ENCODE data around the gene PRRT4.

PRRT4 gene
- total RNA-seq = 0 to 0.36 (median 0.24) reads per million in 9 experiments

DNA sequence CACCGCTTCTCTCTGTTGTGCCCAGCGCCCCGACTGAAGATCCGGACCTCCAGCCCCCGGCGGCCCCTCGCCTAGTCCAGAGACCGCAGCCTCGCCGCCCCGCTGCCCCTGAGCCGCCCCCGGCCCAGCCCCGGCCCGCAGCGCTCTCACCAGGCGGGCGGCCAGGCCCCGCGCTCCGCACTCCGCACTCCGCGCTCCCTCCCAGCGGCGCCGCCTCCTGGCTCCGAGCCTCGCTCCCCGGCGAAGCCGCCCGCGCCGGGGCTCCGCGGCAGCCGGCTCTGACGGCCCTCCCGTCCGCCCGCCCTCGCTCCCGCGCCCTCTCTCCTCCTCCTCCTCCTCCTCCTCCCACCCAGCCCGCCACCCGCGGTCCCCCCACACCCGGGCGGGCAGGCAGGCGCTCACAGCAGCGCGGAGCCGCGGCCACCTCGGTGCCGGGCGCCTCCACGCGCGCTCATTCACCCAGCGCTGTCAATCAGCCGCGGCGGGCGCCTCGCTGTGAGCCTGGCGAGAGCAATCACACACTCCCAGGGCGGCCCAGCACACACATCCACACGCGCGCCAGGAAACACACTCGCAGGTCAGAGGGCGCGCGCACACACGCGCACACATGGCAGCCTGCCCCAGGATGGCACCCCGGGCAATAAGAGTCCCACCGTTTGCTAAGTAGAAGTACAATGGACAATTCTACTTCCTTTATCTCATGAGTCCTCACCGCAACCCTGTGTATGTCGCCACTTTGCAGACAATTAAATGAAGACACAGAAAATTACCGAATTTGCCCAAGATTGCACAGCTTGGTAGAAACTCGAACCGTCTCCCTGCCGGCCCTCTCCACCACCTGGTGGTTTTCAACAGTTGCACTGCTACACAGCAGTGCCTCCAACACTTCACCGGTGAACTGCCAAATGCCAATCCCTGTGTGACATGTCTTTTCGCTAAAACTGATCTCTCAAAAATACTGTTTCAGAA, at the start of gene PRRT4:
PRRT4 (minus strand) TSS at position 280 of the 969 bp plus-strand sequence.
- Mint-ChIP-seq H3K27me3 (peaks cover 47 to 86% of the 10 kb centered on the region in 2 donors), H3K4me3 (peak within 1 kb of the TSS; percentile 90 to 96), H3K9me3 (no peaks in the 10 kb centered on the region), H3K36me3 (ENCODE audit: insufficient read depth) (no peaks in the 10 kb centered on the region), H3K4me1 (ENCODE audit: low read depth in 2 of 2) (peaks cover 11 to 18% of the 10 kb centered on the region in 2 donors), H3K27ac (peak within 1 kb of the TSS; percentile 33 to 77)
- ATAC-seq (replicated peaks) (peak; percentile 82), DNase-seq (peak; percentile 21 to 42 (median 31))

GRCh38 chr7:128410451-128410753, 48.9 kb upstream of the PRRT4 start:
- peaks cover 4% of the 10 kb centered on the region for H3K36me3 Mint-ChIP-seq (ENCODE audit: insufficient read depth)
- DNase-seq (no peak), ATAC-seq (replicated peaks) (no peak)
- H3K27me3 Mint-ChIP-seq = no peaks in the 10 kb centered on the region
- peak overlapping the region; percentile 88 to 89 for H3K4me3 Mint-ChIP-seq
- peaks cover 24 to 26% of the 10 kb centered on the region in 2 donors for H3K4me1 Mint-ChIP-seq (ENCODE audit: low read depth in 2 of 2)
- H3K9me3 Mint-ChIP-seq = no peaks in the 10 kb centered on the region
- peak overlapping the region; percentile 79 to 86 for H3K27ac Mint-ChIP-seq

- Mint-ChIP-seq H3K27ac (peak within 1 kb of the TSS; percentile 86 to 91), H3K27me3 (no peaks in the 10 kb centered on the region)
- DNase-seq = peak; percentile 71 to 80 (median 79)
These were observed 48.3 kb upstream of the PRRT4 start, which contains the start of gene IMPDH1 for GRCh38 chr7:128409596-128410450. TSS of gene IMPDH1 (minus strand) at chr7:128409982. CDS start at chr7:128409901, 81 bp downstream.

GRCh38 chr7:128408709-128409595, 47.5 kb upstream of the PRRT4 start:
- Mint-ChIP-seq H3K27ac (peak overlapping the region; percentile 81 to 91), H3K9me3 (no peaks in the 10 kb centered on the region), H3K4me3 (peak overlapping the region; percentile 88 to 89), H3K27me3 (no peaks in the 10 kb centered on the region), H3K4me1 (ENCODE audit: low read depth in 2 of 2) (peaks cover 29 to 36% of the 10 kb centered on the region in 2 donors), H3K36me3 (ENCODE audit: insufficient read depth) (peaks cover 4% of the 10 kb centered on the region)
- no peak for DNase-seq
- ATAC-seq (replicated peaks) = no peak

More at GRCh38 chr7:128409596-128410450, 48.3 kb upstream of the PRRT4 start, which contains the start of gene IMPDH1:
- H3K36me3 Mint-ChIP-seq (ENCODE audit: insufficient read depth) = peaks cover 4% of the 10 kb centered on the region
- peaks cover 24 to 29% of the 10 kb centered on the region in 2 donors for H3K4me1 Mint-ChIP-seq (ENCODE audit: low read depth in 2 of 2)
- ATAC-seq (replicated peaks) = peak; percentile 77
- H3K9me3 Mint-ChIP-seq = no peaks in the 10 kb centered on the region
- H3K4me3 Mint-ChIP-seq = peak within 1 kb of the TSS; percentile 88 to 89

DNA sequence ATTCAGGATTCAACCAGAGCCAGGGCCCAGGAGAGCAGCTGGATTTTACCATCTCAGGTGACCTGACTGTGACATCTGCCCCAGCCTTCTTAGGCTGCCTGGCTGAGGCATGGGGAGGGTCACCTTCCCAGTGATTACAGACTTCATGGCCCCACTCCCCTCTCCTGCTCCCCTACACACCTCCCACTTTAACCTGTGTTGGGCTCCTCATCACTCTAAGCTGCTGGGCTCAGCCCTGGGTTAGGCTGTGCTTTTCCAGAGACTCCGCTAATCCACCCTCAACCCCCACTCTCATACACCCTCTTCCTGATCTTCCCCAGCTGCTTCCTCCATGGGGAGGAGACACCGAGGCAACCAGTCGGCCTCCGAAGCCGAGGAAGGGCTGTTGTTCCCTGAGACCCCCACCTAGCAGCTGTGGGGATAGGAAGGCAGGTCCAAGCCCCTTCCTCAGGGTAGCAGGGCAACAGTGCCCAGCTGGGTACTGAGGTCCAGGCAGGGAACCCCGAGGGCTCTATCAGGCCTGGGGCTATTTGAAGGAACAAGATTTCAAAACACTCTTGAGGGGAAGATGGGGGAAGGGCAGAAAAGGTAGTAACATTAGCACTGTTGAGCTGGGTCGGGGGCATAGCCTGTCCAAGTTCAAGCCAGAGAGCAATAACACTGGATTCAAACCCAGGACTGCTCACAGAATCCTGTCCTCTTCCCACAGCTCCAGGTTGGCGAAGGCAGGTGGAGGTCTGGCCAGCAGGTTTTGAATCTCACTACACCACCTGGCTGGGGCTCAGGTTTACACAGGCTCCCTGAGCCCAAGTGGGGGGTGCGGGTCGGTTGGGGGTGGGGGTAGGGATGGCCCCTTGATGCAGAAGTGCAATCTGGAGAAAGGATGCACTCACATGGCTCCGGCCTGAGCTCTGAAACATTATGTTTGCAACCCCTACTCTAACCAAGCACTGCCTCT, 46.5 kb upstream of the PRRT4 start:
- H3K27ac Mint-ChIP-seq = peak overlapping the region; percentile 30 to 91

GRCh38 chr7:128407233-128407589, 45.7 kb upstream of the PRRT4 start:
- H3K4me3 Mint-ChIP-seq = peak overlapping the region; percentile 86 to 87
- peak overlapping the region; percentile 87 to 90 for H3K27ac Mint-ChIP-seq
- DNase-seq (no peak), ATAC-seq (replicated peaks) (no peak)
- H3K36me3 Mint-ChIP-seq (ENCODE audit: insufficient read depth) = peaks cover 12% of the 10 kb centered on the region
- no peaks in the 10 kb centered on the region for H3K27me3 Mint-ChIP-seq
- peaks cover 29 to 42% of the 10 kb centered on the region in 2 donors for H3K4me1 Mint-ChIP-seq (ENCODE audit: low read depth in 2 of 2)
- H3K9me3 Mint-ChIP-seq = no peaks in the 10 kb centered on the region

More for the DNA sequence above, 46.5 kb upstream of the PRRT4 start:
- Mint-ChIP-seq H3K4me1 (ENCODE audit: low read depth in 2 of 2) (peaks cover 29 to 42% of the 10 kb centered on the region in 2 donors), H3K9me3 (no peaks in the 10 kb centered on the region), H3K36me3 (ENCODE audit: insufficient read depth) (peaks cover 5% of the 10 kb centered on the region), H3K27me3 (no peaks in the 10 kb centered on the region), H3K4me3 (peak overlapping the region; percentile 18 to 88)
- ATAC-seq (replicated peaks) = no peak
- no peak for DNase-seq

DNA sequence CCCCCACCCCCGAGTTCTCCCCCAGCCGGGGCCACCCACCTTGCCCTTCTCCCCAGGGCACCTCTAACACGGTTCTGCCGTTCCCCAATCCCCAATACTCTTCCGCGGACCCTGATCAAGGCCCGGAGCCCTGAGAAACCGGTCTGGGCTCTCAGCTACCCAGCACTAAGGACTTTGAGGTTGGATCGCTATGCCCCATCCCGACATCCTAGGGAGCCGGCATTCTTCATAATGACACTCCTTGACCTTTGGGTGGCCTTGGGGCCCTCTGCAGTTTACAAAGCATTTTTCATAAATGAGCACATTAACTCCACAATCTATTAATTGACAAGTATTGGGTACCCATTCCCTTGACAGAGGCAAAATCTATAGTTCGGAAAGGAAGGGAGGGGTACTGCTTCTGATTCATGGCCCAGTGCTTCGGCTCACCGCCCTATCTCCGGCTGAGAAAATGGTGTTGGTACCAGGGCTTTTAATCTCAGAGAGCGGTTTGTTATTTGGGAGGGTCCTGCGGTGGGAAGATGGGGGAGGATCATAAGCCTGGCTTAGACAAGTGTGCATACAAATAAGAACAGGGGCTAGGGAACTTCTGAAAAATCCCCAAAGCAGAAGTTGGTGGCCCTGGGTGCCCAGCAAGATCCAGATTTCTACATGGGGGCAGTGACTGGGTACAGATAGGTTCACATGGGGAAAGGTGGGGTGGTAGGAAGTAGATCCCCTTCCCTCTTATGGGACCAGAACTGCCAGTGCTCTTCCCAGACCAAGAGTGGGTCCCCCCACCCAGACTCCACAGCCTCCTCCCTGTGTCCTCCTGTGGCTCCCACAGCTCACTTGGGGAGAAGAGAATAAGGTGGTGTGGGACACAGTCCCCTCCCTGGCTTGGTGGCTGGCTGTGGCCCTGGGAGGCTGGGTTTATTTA, 45.1 kb upstream of the PRRT4 start:
- Mint-ChIP-seq H3K36me3 (ENCODE audit: insufficient read depth) (peaks cover 16% of the 10 kb centered on the region), H3K4me3 (peak overlapping the region; percentile 86 to 87), H3K4me1 (ENCODE audit: low read depth in 2 of 2) (peaks cover 29 to 42% of the 10 kb centered on the region in 2 donors), H3K27me3 (no peaks in the 10 kb centered on the region), H3K27ac (peak overlapping the region; percentile 87 to 90), H3K9me3 (no peaks in the 10 kb centered on the region)
- DNase-seq (no peak), ATAC-seq (replicated peaks) (no peak)

- peak in 2 of 3 experiments; percentile 52 for DNase-seq
- Mint-ChIP-seq H3K9me3 (no peaks in the 10 kb centered on the region), H3K4me3 (peak overlapping the region; percentile 86 to 87), H3K36me3 (ENCODE audit: insufficient read depth) (peaks cover 21% of the 10 kb centered on the region), H3K27me3 (no peaks in the 10 kb centered on the region), H3K4me1 (ENCODE audit: low read depth in 2 of 2) (peaks cover 29 to 42% of the 10 kb centered on the region in 2 donors), H3K27ac (peak overlapping the region; percentile 87 to 90)
- ATAC-seq (replicated peaks) = peak; percentile 34
These were observed 44.2 kb upstream of the PRRT4 start for GRCh38 chr7:128405471-128406313.

- ATAC-seq (replicated peaks) (no peak), DNase-seq (no peak)
- no peaks in the 10 kb centered on the region for H3K9me3 Mint-ChIP-seq
- peak overlapping the region in 1 of 2 donors; percentile 85 for H3K27ac Mint-ChIP-seq
- no peaks in the 10 kb centered on the region for H3K27me3 Mint-ChIP-seq
- H3K4me3 Mint-ChIP-seq = peak overlapping the region; percentile 79 to 86
- peaks cover 24 to 38% of the 10 kb centered on the region in 2 donors for H3K4me1 Mint-ChIP-seq (ENCODE audit: low read depth in 2 of 2)
- peaks cover 22% of the 10 kb centered on the region for H3K36me3 Mint-ChIP-seq (ENCODE audit: insufficient read depth)
These were observed 43.5 kb upstream of the PRRT4 start for GRCh38 chr7:128404886-128405470.

- no peak for DNase-seq
- Mint-ChIP-seq H3K27ac (peak overlapping the region in 1 of 2 donors; percentile 85), H3K4me1 (ENCODE audit: low read depth in 2 of 2) (peaks cover 23 to 37% of the 10 kb centered on the region in 2 donors), H3K9me3 (no peaks in the 10 kb centered on the region), H3K36me3 (ENCODE audit: insufficient read depth) (peaks cover 26% of the 10 kb centered on the region), H3K27me3 (no peaks in the 10 kb centered on the region), H3K4me3 (peak overlapping the region; percentile 79 to 86)
- no peak for ATAC-seq (replicated peaks)
These were observed 42.7 kb upstream of the PRRT4 start for GRCh38 chr7:128404143-128404681.

Measured in effector memory CD8-positive, alpha-beta T cell (primary cell).